OCI-M2 (cell line): Measurements from ENCODE around the gene RGS11.
"Not testable (repeated sequence)": the region's sequence is repeated elsewhere in the genome, so short reads cannot be mapped to it uniquely, and the experiment has no call there.

ENCODE experiments used
- DNase-seq: peaks from one replicate; lab custom pipeline; 2025; ENCODE audit not compliant: unreplicated experiment; lab: John Stamatoyannopoulos, UW

The RGS11 gene

GRCh38 chr16:234468-235305 lies 41.1 kb downstream of the RGS11 start, which contains the start of gene FAM234A:
FAM234A (plus strand) TSS chr16:234821; CDS start chr16:254414, 19,593 bp downstream.
- DNase-seq = peak; percentile 59

- DNase-seq = no peak
Observed at GRCh38 chr16:230949-231348, 44.8 kb downstream of the RGS11 start.

- not testable (repeated sequence) for DNase-seq
Observed at GRCh38 chr16:230351-230750, 45.4 kb downstream of the RGS11 start.

GRCh38 chr16:229731-230281 lies 45.9 kb downstream of the RGS11 start:
- no peak for DNase-seq

GRCh38 chr16:228852-229730 lies 46.7 kb downstream of the RGS11 start, which contains the start of gene LUC7L:
LUC7L (minus strand) TSS chr16:229449; CDS start chr16:229339, 110 bp downstream.
- DNase-seq = no peak

GRCh38 chr16:228151-228851 lies 47.4 kb downstream of the RGS11 start:
- DNase-seq = no peak

GRCh38 chr16:220021-220420 lies 55.7 kb downstream of the RGS11 start:
- DNase-seq = no peak
